Neuron (in vitro differentiated cells): ENCODE measurements around the gene RHNO1.

Source experiments
- H2AFZ ChIP-seq: one replicate; pipeline ENCODE4 v1.6.1; 2013; ENCODE audit warnings: low read depth, mild to moderate bottlenecking, inconsistent platforms, low read length, moderate library complexity
- H3K27me3 ChIP-seq: one replicate; pipeline ENCODE4 v1.6.1; 2013; ENCODE audit warnings: low read length; ENCODE audit not compliant: insufficient read depth
- H3K36me3 ChIP-seq: one replicate; pipeline ENCODE4 v1.6.1; 2013; ENCODE audit warnings: low read length; ENCODE audit not compliant: insufficient read depth
- H3K4me1 ChIP-seq: one replicate; pipeline ENCODE4 v1.6.1; 2013; ENCODE audit warnings: low read length; ENCODE audit not compliant: insufficient read depth
- H3K4me3 ChIP-seq: 2 replicates; pipeline ENCODE4 v1.5.1; 2013; ENCODE audit warnings: mild to moderate bottlenecking, low read length, moderate library complexity
- H3K9me3 ChIP-seq: one replicate; pipeline ENCODE4 v1.6.1; 2013; ENCODE audit warnings: low read length

The RHNO1 gene

GRCh38 chr12:2895511-2895910 is 18.5 kb downstream of the RHNO1 start:
- no peaks in the 10 kb centered on the region for H3K9me3 ChIP-seq
- no peak overlapping the region for H2AFZ ChIP-seq
- H3K36me3 ChIP-seq = peaks cover 2% of the 10 kb centered on the region
- H3K4me3 ChIP-seq = no peak overlapping the region
- peaks cover 5% of the 10 kb centered on the region for H3K4me1 ChIP-seq
- no peaks in the 10 kb centered on the region for H3K27me3 ChIP-seq

GRCh38 chr12:2897418-2897817 is 20.4 kb downstream of the RHNO1 start:
- H3K4me3 ChIP-seq = no peak overlapping the region
- no peak overlapping the region for H2AFZ ChIP-seq
- H3K36me3 ChIP-seq = peaks cover 2% of the 10 kb centered on the region
- H3K27me3 ChIP-seq = no peaks in the 10 kb centered on the region
- H3K9me3 ChIP-seq = no peaks in the 10 kb centered on the region
- H3K4me1 ChIP-seq = peaks cover 5% of the 10 kb centered on the region

DNA sequence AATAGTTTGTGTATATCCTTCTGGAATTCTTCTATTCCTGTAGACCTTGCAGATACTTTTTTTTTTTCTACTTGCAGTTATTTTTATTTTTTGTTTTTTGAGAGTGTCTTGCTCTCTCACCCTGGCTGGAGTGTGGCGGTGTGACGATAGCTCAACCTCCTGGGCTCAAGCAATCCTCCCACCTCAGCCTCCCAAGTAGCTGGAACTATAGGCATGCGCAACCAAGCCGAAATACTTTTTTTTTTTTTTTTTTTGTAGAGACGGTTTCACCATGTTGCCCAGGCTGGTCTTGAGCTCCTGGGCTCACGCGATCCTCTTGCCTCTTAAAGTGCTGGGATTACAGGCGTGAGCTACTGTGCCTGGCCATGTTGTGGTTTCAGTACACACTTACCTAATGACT is 23.6 kb downstream of the RHNO1 start:
- no peak overlapping the region for H2AFZ ChIP-seq
- peaks cover 2% of the 10 kb centered on the region for H3K36me3 ChIP-seq
- no peaks in the 10 kb centered on the region for H3K27me3 ChIP-seq
- H3K4me1 ChIP-seq = no peaks in the 10 kb centered on the region
- no peak overlapping the region for H3K4me3 ChIP-seq
- no peaks in the 10 kb centered on the region for H3K9me3 ChIP-seq

DNA sequence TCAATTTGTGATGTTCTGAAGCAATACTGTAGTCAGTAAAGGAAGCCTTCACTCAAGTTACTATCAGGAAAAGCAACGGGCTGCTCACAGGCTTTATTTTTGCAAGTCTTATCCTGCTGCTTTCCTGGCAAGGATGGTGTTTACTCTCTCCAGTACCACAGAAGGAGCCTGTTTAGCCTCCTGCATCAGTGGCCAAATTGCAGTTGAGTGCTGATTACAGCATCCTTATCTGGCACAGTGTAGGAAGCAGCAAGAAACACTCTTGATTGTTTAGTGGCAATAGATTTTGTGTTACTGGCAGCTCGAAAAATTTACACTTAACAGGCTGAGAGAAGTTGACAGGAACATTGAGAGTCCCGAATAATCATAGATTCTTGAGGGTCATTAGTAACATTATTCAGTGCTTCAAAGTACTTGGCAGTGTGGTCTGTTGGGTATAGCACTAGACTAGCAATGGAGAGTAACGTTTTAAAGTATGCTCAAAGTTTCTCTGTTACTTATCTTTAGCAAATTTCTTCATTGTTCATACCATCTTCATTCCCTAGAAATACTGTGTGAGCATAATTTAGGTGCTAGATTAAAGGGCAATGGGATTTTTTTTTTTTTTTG is 25.4 kb downstream of the RHNO1 start:
- Histone ChIP-seq H3K4me1 (no peaks in the 10 kb centered on the region), H3K9me3 (no peaks in the 10 kb centered on the region), H2AFZ (no peak overlapping the region), H3K36me3 (peaks cover 2% of the 10 kb centered on the region), H3K4me3 (no peak overlapping the region), H3K27me3 (no peaks in the 10 kb centered on the region)

- H3K9me3 ChIP-seq = no peaks in the 10 kb centered on the region
- no peaks in the 10 kb centered on the region for H3K27me3 ChIP-seq
- H3K4me3 ChIP-seq = no peak overlapping the region
- H2AFZ ChIP-seq = no peak overlapping the region
- no peaks in the 10 kb centered on the region for H3K4me1 ChIP-seq
- peaks cover 3% of the 10 kb centered on the region for H3K36me3 ChIP-seq
Measured at GRCh38 chr12:2904260-2904659, 27.2 kb downstream of the RHNO1 start.

GRCh38 chr12:2912216-2912575 is 35.2 kb downstream of the RHNO1 start:
- Histone ChIP-seq H3K27me3 (no peaks in the 10 kb centered on the region), H2AFZ (no peak overlapping the region), H3K36me3 (peaks cover 40% of the 10 kb centered on the region), H3K9me3 (no peaks in the 10 kb centered on the region), H3K4me1 (no peaks in the 10 kb centered on the region), H3K4me3 (no peak overlapping the region)

DNA sequence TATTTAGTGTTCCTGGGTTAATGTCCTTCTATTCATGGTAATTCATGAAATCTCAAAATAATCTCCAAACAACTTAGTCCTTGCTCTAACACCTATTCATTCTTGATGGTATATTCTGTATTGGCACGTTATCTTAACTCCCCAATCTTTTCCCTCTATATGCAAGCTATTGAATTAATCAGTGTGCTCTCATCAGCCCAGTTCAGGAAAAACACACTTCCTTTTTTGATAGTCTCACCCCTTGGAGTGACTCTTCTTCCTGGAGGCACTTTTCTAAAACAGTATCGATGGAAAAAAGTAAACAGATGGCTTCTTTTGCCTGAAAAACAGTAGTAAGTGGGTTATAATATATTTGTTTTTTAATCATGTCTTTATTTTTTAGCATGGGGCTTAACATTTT is 42.2 kb downstream of the RHNO1 start:
- Histone ChIP-seq H3K4me1 (no peaks in the 10 kb centered on the region), H3K36me3 (peaks cover 57% of the 10 kb centered on the region), H2AFZ (no peak overlapping the region), H3K4me3 (no peak overlapping the region), H3K27me3 (no peaks in the 10 kb centered on the region), H3K9me3 (no peaks in the 10 kb centered on the region)

DNA sequence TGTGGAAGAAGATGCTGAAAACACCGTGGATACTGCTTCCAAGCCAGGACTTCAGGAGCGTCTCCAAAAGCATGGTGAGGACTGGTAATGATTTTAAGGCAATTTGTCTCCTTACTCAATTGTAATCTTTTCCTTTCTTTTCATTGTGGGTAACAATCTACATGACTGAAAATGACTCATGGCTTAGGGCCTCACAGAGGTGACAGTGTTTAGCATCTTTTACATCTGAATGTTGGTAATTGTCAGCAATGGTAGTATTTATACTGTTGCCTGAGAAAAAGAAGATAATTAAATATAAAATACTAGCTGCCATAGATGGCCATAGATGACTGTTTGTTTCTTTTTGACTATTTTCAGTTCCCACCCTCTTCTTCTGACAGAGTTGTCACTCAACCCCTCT is 45.3 kb downstream of the RHNO1 start:
- Histone ChIP-seq H2AFZ (no peak overlapping the region), H3K27me3 (no peaks in the 10 kb centered on the region), H3K9me3 (no peaks in the 10 kb centered on the region), H3K4me1 (no peaks in the 10 kb centered on the region), H3K36me3 (peaks cover 62% of the 10 kb centered on the region), H3K4me3 (no peak overlapping the region)

GRCh38 chr12:2923057-2923456 is 46.0 kb downstream of the RHNO1 start:
- Histone ChIP-seq H3K9me3 (no peaks in the 10 kb centered on the region), H3K36me3 (peaks cover 66% of the 10 kb centered on the region), H3K27me3 (no peaks in the 10 kb centered on the region), H3K4me1 (no peaks in the 10 kb centered on the region), H2AFZ (no peak overlapping the region), H3K4me3 (no peak overlapping the region)

DNA sequence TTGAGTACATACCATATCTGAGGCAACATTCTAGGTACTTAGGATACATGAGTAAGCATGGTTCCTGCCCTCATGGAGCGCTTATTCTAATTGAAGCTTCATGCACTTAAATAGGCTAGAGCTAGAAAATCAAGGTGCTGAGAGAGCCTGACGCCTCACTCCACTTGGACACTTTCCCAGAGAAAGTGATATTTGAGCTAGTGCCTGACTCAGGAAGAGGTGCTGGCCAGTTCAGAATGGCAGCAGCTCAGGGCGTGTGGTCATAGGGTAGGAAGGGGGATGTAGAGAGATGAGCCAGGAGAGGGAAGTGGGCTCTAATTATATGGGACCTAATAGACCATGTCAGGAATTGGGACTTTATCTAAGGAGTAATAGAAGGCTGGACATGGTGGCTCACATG is 47.0 kb downstream of the RHNO1 start:
- Histone ChIP-seq H3K4me3 (no peak overlapping the region), H3K36me3 (peaks cover 65% of the 10 kb centered on the region), H3K27me3 (no peaks in the 10 kb centered on the region), H3K4me1 (no peaks in the 10 kb centered on the region), H3K9me3 (no peaks in the 10 kb centered on the region), H2AFZ (no peak overlapping the region)

- Histone ChIP-seq H3K27me3 (no peaks in the 10 kb centered on the region), H3K9me3 (no peaks in the 10 kb centered on the region), H3K4me3 (no peak overlapping the region), H3K4me1 (no peaks in the 10 kb centered on the region), H3K36me3 (peaks cover 62% of the 10 kb centered on the region), H2AFZ (no peak overlapping the region)
Measured at GRCh38 chr12:2925322-2925995, 48.4 kb downstream of the RHNO1 start.

- Histone ChIP-seq H3K36me3 (peaks cover 62% of the 10 kb centered on the region), H3K4me1 (no peaks in the 10 kb centered on the region), H3K27me3 (no peaks in the 10 kb centered on the region), H2AFZ (no peak overlapping the region), H3K4me3 (no peak overlapping the region), H3K9me3 (no peaks in the 10 kb centered on the region)
Measured at GRCh38 chr12:2930865-2931264, 53.8 kb downstream of the RHNO1 start.

- Histone ChIP-seq H3K27me3 (no peaks in the 10 kb centered on the region), H3K4me3 (no peak overlapping the region), H3K4me1 (no peaks in the 10 kb centered on the region), H3K9me3 (no peaks in the 10 kb centered on the region), H3K36me3 (peaks cover 59% of the 10 kb centered on the region), H2AFZ (no peak overlapping the region)
Measured at GRCh38 chr12:2933586-2933985, 56.6 kb downstream of the RHNO1 start.

DNA sequence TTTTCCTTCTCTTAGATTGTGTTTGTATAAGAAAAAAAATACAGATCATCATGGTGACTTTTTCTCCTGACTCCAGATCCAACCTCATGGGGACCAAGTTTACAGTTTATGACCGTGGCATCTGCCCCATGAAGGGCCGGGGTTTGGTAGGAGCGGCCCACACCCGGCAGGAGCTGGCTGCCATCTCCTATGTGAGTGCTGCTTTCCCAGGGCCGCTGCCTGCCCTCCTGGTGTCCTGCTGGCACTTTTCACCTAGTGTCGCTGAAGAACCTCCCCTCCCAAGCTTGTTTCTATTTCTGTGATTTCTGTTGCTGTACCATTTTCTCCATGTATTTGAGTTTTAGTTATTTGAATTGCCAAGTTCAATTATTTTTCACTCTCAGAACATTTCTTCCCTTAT is 57.3 kb downstream of the RHNO1 start:
- no peak overlapping the region for H2AFZ ChIP-seq
- H3K9me3 ChIP-seq = no peaks in the 10 kb centered on the region
- H3K27me3 ChIP-seq = no peaks in the 10 kb centered on the region
- peaks cover 67% of the 10 kb centered on the region for H3K36me3 ChIP-seq
- H3K4me3 ChIP-seq = no peak overlapping the region
- no peaks in the 10 kb centered on the region for H3K4me1 ChIP-seq
